A549 (cell line): ENCODE data around the gene BTBD10.

Experiments
- CHD2 ChIP-seq: fragments of 150-350 bp; IDR thresholded peaks from 2 replicates; pipeline ENCODE4 v1.6.1; 2014; ENCODE audit warnings: low read length; ENCODE audit not compliant: partially characterized antibody
- CTCF ChIP-seq: fragments of >200 bp; sonication (Bioruptor Twin); formaldehyde crosslinking; IDR thresholded peaks from 3 replicates; pipeline ENCODE4 v1.5.1; 2016
- MAX ChIP-seq: IDR thresholded peaks from 2 replicates; pipeline ENCODE4 v1.6.1; 2012
- PHF8 ChIP-seq: fragments of 200-600 bp; sonication (generic); IDR thresholded peaks from 2 replicates; pipeline ENCODE4 v1.6.1; 2016; ENCODE audit warnings: low read depth, mild to moderate bottlenecking, antibody characterized with exemption, moderate library complexity, borderline replicate concordance

DNA sequence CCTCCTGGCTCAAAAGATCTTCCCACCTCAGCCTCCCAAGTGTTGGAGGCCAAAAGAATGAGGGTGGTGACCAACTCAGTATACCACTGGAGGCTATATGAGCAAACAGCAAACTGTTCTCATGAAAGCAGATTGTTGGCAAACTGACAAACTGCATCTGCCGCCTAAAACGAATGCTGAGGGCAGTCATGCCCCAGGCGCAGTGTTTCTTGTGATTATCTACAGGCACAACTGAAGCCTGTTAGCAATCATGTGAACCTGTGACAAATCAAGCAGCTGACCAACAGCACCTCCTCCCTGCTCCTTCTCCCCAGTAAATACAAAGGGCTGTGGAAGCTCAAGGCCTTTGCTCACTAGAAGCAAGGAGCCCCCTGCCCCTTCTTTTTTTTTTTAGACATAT, 47.8 kb downstream of the BTBD10 start:
- TF ChIP-seq PHF8: no peak
- no peak for TF ChIP-seq CTCF
- no peak for TF ChIP-seq CHD2
- TF ChIP-seq MAX: no peak
